H1 (cell line): ENCODE measurements around the gene DNAJC5G. TPM values are rescaled to one million over a fixed set of nuclear protein-coding genes. Genes with fewer than 3 reads are reported as not detected.

Experiments used
- BRCA1 ChIP-seq: IDR thresholded peaks from 2 replicates; pipeline ENCODE4 v1.6.1; 2012; ENCODE audit warnings: low read depth, low read length, improper control_type of control experiment
- NANOG ChIP-seq: IDR thresholded peaks from 2 replicates; pipeline ENCODE4 v1.6.1; 2011; ENCODE audit warnings: low read length, low read depth, mild to moderate bottlenecking, inconsistent platforms; ENCODE audit not compliant: insufficient read depth, poor library complexity, severe bottlenecking
- RNF2 ChIP-seq: fragments of 200-900, 300-1000 bp; sonication (generic); IDR thresholded peaks from 2 replicates; pipeline ENCODE4 v1.7.1; 2016; ENCODE audit warnings: borderline replicate concordance, low read depth, mild to moderate bottlenecking, antibody characterized with exemption, low read length; ENCODE audit not compliant: poor library complexity, severe bottlenecking; ENCODE audit errors: missing control alignments
- SRF ChIP-seq: IDR thresholded peaks from 2 replicates; pipeline ENCODE4 v1.6.1; 2011; ENCODE audit warnings: mild to moderate bottlenecking, low read depth, low read length, moderate library complexity
- TAF1 ChIP-seq: IDR thresholded peaks from 2 replicates; pipeline ENCODE4 v1.6.1; 2011; ENCODE audit warnings: mild to moderate bottlenecking, low read depth, low read length
- TAF7 ChIP-seq: optimal IDR thresholded peaks from 2 replicates; pipeline ENCODE3; 2011; ENCODE audit warnings: low read depth, mild to moderate bottlenecking, inconsistent platforms, low read length, moderate library complexity, borderline replicate concordance
- polyA plus RNA-seq, 7 experiments: library from polyadenylated mRNA; depleted of rRNA in 3 of 7; stranded (reverse) in 5 of 7; unstranded in 2 of 7; fragments of >200 nt in 5 of 7; fragments of 200-250 nt in 2 of 7; gene quantifications; 1 replicate in 5 of 7; 2 replicates in 1 of 7; 4 replicates in 1 of 7; pipeline versions ENCODE4 v1.2.1 to v1.2.3, GENCODE V29; 2011 to 2013; ENCODE audit warnings: missing spikeins in 2 of 7, mixed read lengths in 2 of 7
- total RNA-seq: library from RNA; stranded (reverse); fragmentation: NEBNext Ultra II Directional; extraction: Animal tissue kit (Norgen Biotek cat#: 25700); gene quantifications from 2 replicates; pipeline ENCODE4 v1.2.1, GENCODE V29; 2021
- TF ChIP-seq, protein P1 (sequence below): fragments of 300-600 bp; sonication (generic); IDR thresholded peaks from 2 replicates; pipeline ENCODE4 v1.7.1; 2012; ENCODE audit warnings: low read length, moderate library complexity, mild to moderate bottlenecking, inconsistent platforms; ENCODE audit not compliant: insufficient replicate concordance
- TF ChIP-seq, protein P2 (sequence below): IDR thresholded peaks from 2 replicates; pipeline ENCODE4 v1.6.1; 2011; ENCODE audit warnings: low read length, improper control_type of control experiment

Gene DNAJC5G
- total and polyA plus RNA-seq, 2 of the 8 experiments (the other 6 are each of a cell fraction or from before 2014, with no cell fraction given), result 0.83 to 1.4 TPM

DNA sequence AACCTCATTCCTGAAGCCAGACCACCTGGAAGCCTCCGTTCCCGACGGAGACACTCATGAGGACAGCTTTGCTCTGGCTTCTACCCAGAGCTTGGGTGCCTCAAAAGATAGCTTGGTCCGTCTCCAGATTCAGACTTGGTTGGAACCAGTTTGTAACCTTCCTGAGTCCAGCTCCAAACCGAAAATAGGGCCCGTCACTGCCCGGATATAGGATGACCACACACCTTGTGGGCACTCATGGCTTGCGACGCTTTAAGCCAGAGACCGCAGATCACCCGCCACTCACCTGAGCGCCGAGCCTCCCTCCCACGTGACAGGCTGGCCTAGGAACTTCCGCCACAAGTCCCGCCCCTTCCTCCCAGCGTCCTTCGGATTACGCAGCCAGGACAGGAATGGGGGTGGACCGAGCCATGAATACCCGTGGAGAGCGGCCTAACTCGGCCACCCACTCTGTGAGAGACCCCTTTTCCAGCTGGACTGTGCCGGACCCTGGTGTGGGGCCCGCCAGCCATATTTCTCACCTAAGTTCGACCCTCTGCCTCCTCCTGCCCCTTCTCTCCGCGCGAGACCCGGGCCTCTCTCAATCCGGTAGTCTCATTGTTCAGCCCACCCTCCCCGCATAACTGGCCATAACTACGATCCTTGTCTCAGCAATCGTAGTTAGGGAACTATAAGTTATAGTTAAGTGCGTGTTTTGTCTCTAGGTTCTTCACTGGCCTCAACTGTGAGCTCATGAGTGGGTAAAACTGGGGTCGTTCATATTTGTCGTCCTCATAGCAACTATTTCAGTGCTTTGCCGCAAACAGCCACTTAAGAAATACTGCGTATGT lies 47.7 kb downstream of the DNAJC5G start, which contains the start of gene MPV17 (continued):
- TF ChIP-seq, protein P1, sequence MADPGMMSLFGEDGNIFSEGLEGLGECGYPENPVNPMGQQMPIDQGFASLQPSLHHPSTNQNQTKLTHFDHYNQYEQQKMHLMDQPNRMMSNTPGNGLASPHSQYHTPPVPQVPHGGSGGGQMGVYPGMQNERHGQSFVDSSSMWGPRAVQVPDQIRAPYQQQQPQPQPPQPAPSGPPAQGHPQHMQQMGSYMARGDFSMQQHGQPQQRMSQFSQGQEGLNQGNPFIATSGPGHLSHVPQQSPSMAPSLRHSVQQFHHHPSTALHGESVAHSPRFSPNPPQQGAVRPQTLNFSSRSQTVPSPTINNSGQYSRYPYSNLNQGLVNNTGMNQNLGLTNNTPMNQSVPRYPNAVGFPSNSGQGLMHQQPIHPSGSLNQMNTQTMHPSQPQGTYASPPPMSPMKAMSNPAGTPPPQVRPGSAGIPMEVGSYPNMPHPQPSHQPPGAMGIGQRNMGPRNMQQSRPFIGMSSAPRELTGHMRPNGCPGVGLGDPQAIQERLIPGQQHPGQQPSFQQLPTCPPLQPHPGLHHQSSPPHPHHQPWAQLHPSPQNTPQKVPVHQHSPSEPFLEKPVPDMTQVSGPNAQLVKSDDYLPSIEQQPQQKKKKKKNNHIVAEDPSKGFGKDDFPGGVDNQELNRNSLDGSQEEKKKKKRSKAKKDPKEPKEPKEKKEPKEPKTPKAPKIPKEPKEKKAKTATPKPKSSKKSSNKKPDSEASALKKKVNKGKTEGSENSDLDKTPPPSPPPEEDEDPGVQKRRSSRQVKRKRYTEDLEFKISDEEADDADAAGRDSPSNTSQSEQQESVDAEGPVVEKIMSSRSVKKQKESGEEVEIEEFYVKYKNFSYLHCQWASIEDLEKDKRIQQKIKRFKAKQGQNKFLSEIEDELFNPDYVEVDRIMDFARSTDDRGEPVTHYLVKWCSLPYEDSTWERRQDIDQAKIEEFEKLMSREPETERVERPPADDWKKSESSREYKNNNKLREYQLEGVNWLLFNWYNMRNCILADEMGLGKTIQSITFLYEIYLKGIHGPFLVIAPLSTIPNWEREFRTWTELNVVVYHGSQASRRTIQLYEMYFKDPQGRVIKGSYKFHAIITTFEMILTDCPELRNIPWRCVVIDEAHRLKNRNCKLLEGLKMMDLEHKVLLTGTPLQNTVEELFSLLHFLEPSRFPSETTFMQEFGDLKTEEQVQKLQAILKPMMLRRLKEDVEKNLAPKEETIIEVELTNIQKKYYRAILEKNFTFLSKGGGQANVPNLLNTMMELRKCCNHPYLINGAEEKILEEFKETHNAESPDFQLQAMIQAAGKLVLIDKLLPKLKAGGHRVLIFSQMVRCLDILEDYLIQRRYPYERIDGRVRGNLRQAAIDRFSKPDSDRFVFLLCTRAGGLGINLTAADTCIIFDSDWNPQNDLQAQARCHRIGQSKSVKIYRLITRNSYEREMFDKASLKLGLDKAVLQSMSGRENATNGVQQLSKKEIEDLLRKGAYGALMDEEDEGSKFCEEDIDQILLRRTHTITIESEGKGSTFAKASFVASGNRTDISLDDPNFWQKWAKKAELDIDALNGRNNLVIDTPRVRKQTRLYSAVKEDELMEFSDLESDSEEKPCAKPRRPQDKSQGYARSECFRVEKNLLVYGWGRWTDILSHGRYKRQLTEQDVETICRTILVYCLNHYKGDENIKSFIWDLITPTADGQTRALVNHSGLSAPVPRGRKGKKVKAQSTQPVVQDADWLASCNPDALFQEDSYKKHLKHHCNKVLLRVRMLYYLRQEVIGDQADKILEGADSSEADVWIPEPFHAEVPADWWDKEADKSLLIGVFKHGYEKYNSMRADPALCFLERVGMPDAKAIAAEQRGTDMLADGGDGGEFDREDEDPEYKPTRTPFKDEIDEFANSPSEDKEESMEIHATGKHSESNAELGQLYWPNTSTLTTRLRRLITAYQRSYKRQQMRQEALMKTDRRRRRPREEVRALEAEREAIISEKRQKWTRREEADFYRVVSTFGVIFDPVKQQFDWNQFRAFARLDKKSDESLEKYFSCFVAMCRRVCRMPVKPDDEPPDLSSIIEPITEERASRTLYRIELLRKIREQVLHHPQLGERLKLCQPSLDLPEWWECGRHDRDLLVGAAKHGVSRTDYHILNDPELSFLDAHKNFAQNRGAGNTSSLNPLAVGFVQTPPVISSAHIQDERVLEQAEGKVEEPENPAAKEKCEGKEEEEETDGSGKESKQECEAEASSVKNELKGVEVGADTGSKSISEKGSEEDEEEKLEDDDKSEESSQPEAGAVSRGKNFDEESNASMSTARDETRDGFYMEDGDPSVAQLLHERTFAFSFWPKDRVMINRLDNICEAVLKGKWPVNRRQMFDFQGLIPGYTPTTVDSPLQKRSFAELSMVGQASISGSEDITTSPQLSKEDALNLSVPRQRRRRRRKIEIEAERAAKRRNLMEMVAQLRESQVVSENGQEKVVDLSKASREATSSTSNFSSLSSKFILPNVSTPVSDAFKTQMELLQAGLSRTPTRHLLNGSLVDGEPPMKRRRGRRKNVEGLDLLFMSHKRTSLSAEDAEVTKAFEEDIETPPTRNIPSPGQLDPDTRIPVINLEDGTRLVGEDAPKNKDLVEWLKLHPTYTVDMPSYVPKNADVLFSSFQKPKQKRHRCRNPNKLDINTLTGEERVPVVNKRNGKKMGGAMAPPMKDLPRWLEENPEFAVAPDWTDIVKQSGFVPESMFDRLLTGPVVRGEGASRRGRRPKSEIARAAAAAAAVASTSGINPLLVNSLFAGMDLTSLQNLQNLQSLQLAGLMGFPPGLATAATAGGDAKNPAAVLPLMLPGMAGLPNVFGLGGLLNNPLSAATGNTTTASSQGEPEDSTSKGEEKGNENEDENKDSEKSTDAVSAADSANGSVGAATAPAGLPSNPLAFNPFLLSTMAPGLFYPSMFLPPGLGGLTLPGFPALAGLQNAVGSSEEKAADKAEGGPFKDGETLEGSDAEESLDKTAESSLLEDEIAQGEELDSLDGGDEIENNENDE, result no peak
- TF ChIP-seq SRF, result no peak
- TF ChIP-seq TAF7, result no peak
- peak; percentile 79 for TF ChIP-seq TAF1
- TF ChIP-seq BRCA1, result no peak
- no peak for TF ChIP-seq NANOG
- TF ChIP-seq, protein P2, sequence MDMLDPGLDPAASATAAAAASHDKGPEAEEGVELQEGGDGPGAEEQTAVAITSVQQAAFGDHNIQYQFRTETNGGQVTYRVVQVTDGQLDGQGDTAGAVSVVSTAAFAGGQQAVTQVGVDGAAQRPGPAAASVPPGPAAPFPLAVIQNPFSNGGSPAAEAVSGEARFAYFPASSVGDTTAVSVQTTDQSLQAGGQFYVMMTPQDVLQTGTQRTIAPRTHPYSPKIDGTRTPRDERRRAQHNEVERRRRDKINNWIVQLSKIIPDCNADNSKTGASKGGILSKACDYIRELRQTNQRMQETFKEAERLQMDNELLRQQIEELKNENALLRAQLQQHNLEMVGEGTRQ, result peak; percentile 93
- no peak for TF ChIP-seq RNF2
